Measurements from ENCODE around the gene FAM78A.

Gene FAM78A

GRCh38 chr9:131307974-131308373, 31.7 kb upstream of the FAM78A start:
- no peak for TF ChIP-seq CTCF (IDR thresholded peaks at IDR 0.05; ENCODE audit: low read depth, low read length)

GRCh38 chr9:131306397-131307004, 30.2 kb upstream of the FAM78A start:
- DNase-seq (ENCODE audit: extremely low read depth, low read depth), result no peak
- TF ChIP-seq CTCF (IDR thresholded peaks at IDR 0.05; ENCODE audit: low read depth, low read length), result no peak

More at GRCh38 chr9:131307974-131308373, 31.7 kb upstream of the FAM78A start:
- DNase-seq (ENCODE audit: extremely low read depth, low read depth), result no peak

GRCh38 chr9:131304676-131305355, 28.5 kb upstream of the FAM78A start:
- DNase-seq (ENCODE audit: extremely low read depth, low read depth), result no peak
- no peak for TF ChIP-seq CTCF (IDR thresholded peaks at IDR 0.05; ENCODE audit: low read depth, low read length)

GRCh38 chr9:131303381-131304321, 27.3 kb upstream of the FAM78A start:
- no peak for TF ChIP-seq CTCF (IDR thresholded peaks at IDR 0.05; ENCODE audit: low read depth, low read length)
- DNase-seq (ENCODE audit: extremely low read depth, low read depth), result no peak

GRCh38 chr9:131302244-131303075, 26.1 kb upstream of the FAM78A start:
- no peak for TF ChIP-seq CTCF (IDR thresholded peaks at IDR 0.05; ENCODE audit: low read depth, low read length)
- DNase-seq (ENCODE audit: extremely low read depth, low read depth), result no peak

GRCh38 chr9:131300444-131300843, 24.1 kb upstream of the FAM78A start:
- DNase-seq (ENCODE audit: extremely low read depth, low read depth), result no peak
- no peak for TF ChIP-seq CTCF (IDR thresholded peaks at IDR 0.05; ENCODE audit: low read depth, low read length)

All from AG09319 (cell line).